Measurements from ENCODE around the gene CCBE1. TPM values are rescaled to one million over a fixed set of nuclear protein-coding genes. Genes with fewer than 3 reads are reported as not detected.
"Not testable (repeated sequence)": the region's sequence is repeated elsewhere in the genome, so short reads cannot be mapped to it uniquely, and the experiment has no call there.

The CCBE1 gene
- total and polyA plus RNA-seq, 7 donors = 0.01 to 0.77 (median 0.14) TPM; not detected in 1

DNA sequence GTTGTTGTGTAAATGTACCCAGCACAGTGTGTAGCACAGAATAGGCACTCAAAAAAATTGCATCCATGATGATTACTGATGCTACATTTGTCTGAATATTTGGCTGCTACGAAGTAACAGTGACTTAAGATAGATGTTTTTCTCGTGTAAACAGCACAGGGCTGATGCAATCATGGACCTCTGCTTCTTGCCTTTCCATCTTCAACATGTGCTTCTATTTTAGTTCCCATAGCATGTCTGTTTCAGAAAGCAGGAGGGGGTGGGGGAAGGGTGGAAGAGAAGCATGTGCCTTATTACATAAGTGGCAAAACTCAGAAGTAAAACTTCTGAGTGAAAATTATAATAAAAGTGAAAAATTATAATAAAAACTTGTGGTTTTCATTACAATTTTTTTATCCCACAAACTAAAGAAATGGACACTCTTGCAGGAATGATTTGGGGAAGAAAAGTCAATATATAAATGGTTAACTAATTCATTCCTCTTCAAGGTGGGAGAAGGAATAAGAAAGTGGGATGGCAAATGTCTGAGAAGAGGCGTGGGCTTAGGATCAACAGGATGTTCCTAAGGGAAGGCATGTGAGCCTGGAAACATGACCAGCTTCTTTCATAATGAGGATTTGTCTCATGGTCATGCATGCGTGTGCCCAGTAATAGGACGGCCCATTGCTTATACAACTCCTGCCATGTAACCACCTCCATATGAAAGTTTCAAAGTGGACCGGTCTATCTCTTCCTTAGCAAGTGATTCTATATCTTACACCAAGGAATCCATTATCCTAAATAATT lies 27.2 kb downstream of the CCBE1 start:
- TF ChIP-seq, protein P1, sequence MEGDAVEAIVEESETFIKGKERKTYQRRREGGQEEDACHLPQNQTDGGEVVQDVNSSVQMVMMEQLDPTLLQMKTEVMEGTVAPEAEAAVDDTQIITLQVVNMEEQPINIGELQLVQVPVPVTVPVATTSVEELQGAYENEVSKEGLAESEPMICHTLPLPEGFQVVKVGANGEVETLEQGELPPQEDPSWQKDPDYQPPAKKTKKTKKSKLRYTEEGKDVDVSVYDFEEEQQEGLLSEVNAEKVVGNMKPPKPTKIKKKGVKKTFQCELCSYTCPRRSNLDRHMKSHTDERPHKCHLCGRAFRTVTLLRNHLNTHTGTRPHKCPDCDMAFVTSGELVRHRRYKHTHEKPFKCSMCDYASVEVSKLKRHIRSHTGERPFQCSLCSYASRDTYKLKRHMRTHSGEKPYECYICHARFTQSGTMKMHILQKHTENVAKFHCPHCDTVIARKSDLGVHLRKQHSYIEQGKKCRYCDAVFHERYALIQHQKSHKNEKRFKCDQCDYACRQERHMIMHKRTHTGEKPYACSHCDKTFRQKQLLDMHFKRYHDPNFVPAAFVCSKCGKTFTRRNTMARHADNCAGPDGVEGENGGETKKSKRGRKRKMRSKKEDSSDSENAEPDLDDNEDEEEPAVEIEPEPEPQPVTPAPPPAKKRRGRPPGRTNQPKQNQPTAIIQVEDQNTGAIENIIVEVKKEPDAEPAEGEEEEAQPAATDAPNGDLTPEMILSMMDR (IDR thresholded peaks at IDR 0.05) = no peak
- intact Hi-C loops (cut with DNase I) = no loop called here
- 82 to 87% (median 83%) methylated on average over 6 of the region's 6 CpGs for WGBS, 3 donors
- DNase-seq = no peak
- ATAC-seq = no peak
- Histone ChIP-seq H3K4me1 (no peaks in the 10 kb centered on the region), H3K27me3 (ENCODE audit: insufficient read depth in 3 of 3, low read length in 2 of 3) (peaks cover 0 to 3% (median 0%) of the 10 kb centered on the region in 3 donors), H3K4me3 (no peak overlapping the region), H3K9me3 (no peaks in the 10 kb centered on the region), H3K36me3 (ENCODE audit: insufficient read depth in 1 of 2, low read depth in 1 of 2) (no peaks in the 10 kb centered on the region), H3K27ac (no peak overlapping the region)

DNA sequence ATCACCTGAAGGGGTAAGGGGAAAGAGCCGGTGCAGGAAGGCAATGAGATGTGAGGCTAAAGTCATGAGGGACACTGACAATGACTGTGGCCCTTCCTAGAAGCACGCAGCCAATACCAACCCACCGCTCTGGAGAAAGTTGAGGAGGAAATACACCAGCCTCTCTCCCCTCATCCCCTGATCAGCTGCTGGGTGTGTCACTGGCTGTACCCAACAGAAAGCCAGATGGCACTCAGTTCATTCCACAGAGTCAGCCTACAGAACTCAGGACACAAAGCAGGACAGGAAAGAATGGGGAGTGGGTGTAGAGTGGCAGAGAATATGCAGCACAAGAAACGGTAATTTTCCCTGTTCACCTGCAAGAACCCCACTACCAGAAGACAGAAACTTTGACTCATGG lies 29.7 kb downstream of the CCBE1 start:
- TF ChIP-seq, protein P1 (IDR thresholded peaks at IDR 0.05) = no peak
- H3K9me3 ChIP-seq = no peaks in the 10 kb centered on the region
- WGBS, 3 donors = 80 to 95% (median 85%) methylated on average over 4 of the region's 4 CpGs
- intact Hi-C loops (cut with DNase I) = no loop called here
- ATAC-seq (no peak), DNase-seq (no peak)
- H3K27ac ChIP-seq = no peak overlapping the region
- no peaks in the 10 kb centered on the region for H3K36me3 ChIP-seq (ENCODE audit: insufficient read depth in 1 of 2, low read depth in 1 of 2)
- peaks cover 0 to 3% (median 0%) of the 10 kb centered on the region in 3 donors for H3K27me3 ChIP-seq (ENCODE audit: insufficient read depth in 3 of 3, low read length in 2 of 3)
- H3K4me3 ChIP-seq = no peak overlapping the region
- H3K4me1 ChIP-seq = no peaks in the 10 kb centered on the region

DNA sequence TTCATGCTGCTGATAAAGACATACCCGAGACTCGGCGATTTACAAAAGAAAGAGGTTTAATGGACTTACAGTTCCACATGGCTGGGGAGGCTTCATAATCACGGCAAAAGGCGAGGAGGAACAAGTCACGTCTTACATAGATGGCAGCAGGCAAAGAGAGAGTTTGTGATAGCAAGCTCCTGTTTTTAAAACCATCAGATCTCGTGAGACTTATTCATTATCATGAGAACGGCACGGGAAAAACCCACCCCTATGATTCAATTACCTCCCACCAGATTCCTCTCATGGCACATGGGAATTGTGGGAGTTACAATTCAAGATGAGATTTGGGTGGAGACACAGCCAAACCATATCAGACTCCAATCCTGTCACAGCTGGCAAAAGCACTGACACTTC lies 31.2 kb downstream of the CCBE1 start:
- H3K36me3 ChIP-seq (ENCODE audit: insufficient read depth in 1 of 2, low read depth in 1 of 2); intact Hi-C loops (cut with DNase I); ATAC-seq; H3K9me3 ChIP-seq; H3K27me3 ChIP-seq (ENCODE audit: insufficient read depth in 3 of 3, low read length in 2 of 3); H3K27ac ChIP-seq; H3K4me3 ChIP-seq; H3K4me1 ChIP-seq; DNase-seq: not testable (repeated sequence)
- WGBS, 3 donors = 62 to 64% (median 63%) methylated on average over 9 of the region's 9 CpGs

DNA sequence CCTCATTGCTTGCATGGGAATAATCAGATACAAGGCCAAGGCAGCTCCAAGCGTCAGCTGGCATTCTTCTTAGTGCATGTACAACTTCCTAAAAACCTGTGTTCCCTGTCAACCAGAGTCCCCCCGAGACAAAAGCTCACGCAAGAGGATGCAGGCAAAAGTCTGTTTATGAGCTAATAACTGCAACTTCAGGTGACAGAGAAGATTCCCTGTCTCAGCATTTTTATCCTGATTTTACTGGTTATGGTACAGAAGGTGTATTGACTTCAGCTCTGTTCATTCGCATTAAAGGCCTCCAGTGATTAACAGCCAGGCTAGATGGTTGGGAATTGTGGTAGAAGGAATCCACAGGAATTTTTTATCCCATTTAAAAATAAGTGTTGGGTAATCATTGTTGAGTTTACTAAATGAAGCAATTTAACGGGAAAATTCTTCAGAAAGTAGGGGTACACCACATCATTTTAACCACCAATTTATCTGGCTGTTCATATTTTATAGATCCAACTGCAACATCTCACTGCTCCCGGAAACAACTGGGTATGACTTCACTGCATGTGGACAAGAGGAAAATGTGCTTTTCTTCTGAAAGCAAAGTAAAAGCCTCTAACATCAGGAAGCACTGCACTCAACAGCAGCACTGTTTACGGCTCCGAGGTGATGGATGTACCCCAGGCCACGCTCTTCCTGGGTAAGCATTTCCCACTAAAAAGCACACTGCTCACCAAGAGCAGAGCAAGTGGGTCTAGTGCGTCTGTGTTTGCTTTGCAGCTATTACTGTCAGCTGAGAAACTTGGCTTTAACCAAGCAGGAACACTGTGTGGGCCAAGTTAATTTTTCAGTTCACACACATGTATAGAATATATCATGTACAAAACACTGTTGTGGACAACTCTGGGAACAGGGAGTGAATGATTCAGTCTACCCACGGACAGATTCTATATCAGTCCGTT lies 31.9 kb downstream of the CCBE1 start:
- Histone ChIP-seq H3K4me3 (no peak overlapping the region), H3K27me3 (ENCODE audit: insufficient read depth in 3 of 3, low read length in 2 of 3) (peaks cover 0 to 3% (median 0%) of the 10 kb centered on the region in 3 donors), H3K27ac (no peak overlapping the region), H3K4me1 (no peaks in the 10 kb centered on the region), H3K9me3 (no peaks in the 10 kb centered on the region), H3K36me3 (ENCODE audit: insufficient read depth in 1 of 2, low read depth in 1 of 2) (no peaks in the 10 kb centered on the region)
- intact Hi-C loops (cut with DNase I) = no loop called here
- ATAC-seq (no peak), DNase-seq (no peak)
- WGBS, 3 donors = 67 to 74% (median 67%) methylated on average over 12 of the region's 12 CpGs
- TF ChIP-seq, protein P1 (IDR thresholded peaks at IDR 0.05) = no peak

DNA sequence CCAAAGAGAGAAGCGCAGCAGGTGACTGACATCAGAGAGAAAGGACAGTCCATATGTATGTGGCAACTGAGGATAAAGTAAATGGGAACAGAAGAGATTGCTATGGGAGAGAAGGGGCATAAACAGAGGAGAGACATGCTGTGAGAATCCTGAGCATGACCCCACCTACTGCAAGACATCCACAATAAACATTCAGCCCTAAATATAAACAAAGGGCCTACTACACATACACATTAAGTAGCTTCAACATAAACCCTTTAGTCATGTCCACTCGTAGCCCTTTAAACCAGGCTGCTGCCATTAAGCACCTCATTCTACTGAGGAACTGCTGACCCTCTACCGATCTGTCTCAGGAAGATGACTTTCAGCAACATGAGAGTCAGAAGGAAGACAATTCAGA lies 32.9 kb downstream of the CCBE1 start:
- no peak for DNase-seq
- TF ChIP-seq, protein P1 (IDR thresholded peaks at IDR 0.05) = no peak
- WGBS, 3 donors = 88 to 91% (median 91%) methylated on average over 3 of the region's 3 CpGs
- no peak for ATAC-seq
- Histone ChIP-seq H3K4me3 (no peak overlapping the region), H3K27ac (no peak overlapping the region), H3K36me3 (ENCODE audit: insufficient read depth in 1 of 2, low read depth in 1 of 2) (no peaks in the 10 kb centered on the region), H3K4me1 (no peaks in the 10 kb centered on the region), H3K27me3 (ENCODE audit: insufficient read depth in 3 of 3, low read length in 2 of 3) (peaks cover 0 to 3% (median 0%) of the 10 kb centered on the region in 3 donors), H3K9me3 (no peaks in the 10 kb centered on the region)
- intact Hi-C loops (cut with DNase I) = no loop called here

Measured in psoas muscle (tissue), 8 donors.